ENCODE data around the gene NFU1. TPM values are rescaled to one million over a fixed set of nuclear protein-coding genes. Genes with fewer than 3 reads are reported as not detected.

NFU1 gene
- total and polyA plus RNA-seq, 2 of the 13 experiments (the other 11 are each of a cell fraction or from before 2014, with no cell fraction given) = 39.1 to 84.0 TPM

GRCh38 chr2:69428981-69429380 is 8.3 kb downstream of the NFU1 start:
- in situ Hi-C loops (cut with HindIII; ENCODE audit: extremely low pct_ligation_motif_present, low pct_unique_long_range_greater_than_20kb) = no loop called here
- TF ChIP-seq SNAI1 (CRISPR knock-in tag; IDR thresholded peaks at IDR 0.05; ENCODE audit: borderline replicate concordance) (no peak), ZNF891 (CRISPR knock-in tag; IDR thresholded peaks at IDR 0.05) (no peak), PRDM15 (CRISPR knock-in tag; IDR thresholded peaks at IDR 0.05) (no peak), ZNF704 (CRISPR knock-in tag; IDR thresholded peaks at IDR 0.05; ENCODE audit: borderline replicate concordance) (no peak), YY1 (IDR thresholded peaks at IDR 0.05; ENCODE audit: insufficient read depth, insufficient replicate concordance, low read depth, low read length) (no peak), NR2F6 (IDR thresholded peaks at IDR 0.05) (no peak), NR2F6 (CRISPR knock-in tag; IDR thresholded peaks at IDR 0.05) (no peak), ZSCAN31 (CRISPR knock-in tag; IDR thresholded peaks at IDR 0.05; ENCODE audit: low read depth) (no peak), PAXIP1 (CRISPR knock-in tag; conservative IDR thresholded peaks at IDR 0.05) (no peak), ZNF570 (CRISPR knock-in tag; IDR thresholded peaks at IDR 0.05; ENCODE audit: borderline replicate concordance) (no peak), HNF1A (IDR thresholded peaks at IDR 0.05; ENCODE audit: low read depth) (no peak), HNF1A (CRISPR knock-in tag; IDR thresholded peaks at IDR 0.05; ENCODE audit: borderline replicate concordance) (no peak), ZMYM2 (CRISPR knock-in tag; IDR thresholded peaks at IDR 0.05) (no peak)

More at GRCh38 chr2:69428981-69429380, 8.3 kb downstream of the NFU1 start:
- no peaks in the 10 kb centered on the region for H3K79me2 ChIP-seq (ENCODE audit: insufficient read depth, low read length)
- BruUV-seq (replicated peaks) = no TSS peak
- H3K27ac ChIP-seq (ENCODE audit: extremely low read length, insufficient read depth, low read length) = no peak overlapping the region
- DNase-seq (ENCODE audit: low spot score) = no peak
- H3K4me3 ChIP-seq (replicated peaks in 1 of 3; ENCODE audit: insufficient read depth in 1 of 3, low read depth in 2 of 3, low read length in 3 of 3) = no peak overlapping the region
- H3K36me3 ChIP-seq (replicated peaks in 1 of 2; ENCODE audit: control insufficient read depth in 1 of 2, insufficient read depth in 2 of 2, low read length in 2 of 2) = peaks cover 6 to 38% of the 10 kb centered on the region in 2 experiments
- ChIA-PET CTCF (ENCODE audit: low intra/inter-chr PET ratio, low total read pairs) (no interaction called here), POLR2A (interaction anchor here (1.0 kb wide), 1 partner anchor 8 kb away, joined by 4 read pairs; the partner anchor contains the start of gene NFU1)
- no peaks in the 10 kb centered on the region for H3K9me3 ChIP-seq (ENCODE audit: low read length)
- H2AFZ ChIP-seq (ENCODE audit: low read length) = no peak overlapping the region
- H3K4me1 ChIP-seq (ENCODE audit: insufficient read depth, low read length) = no peaks in the 10 kb centered on the region
- no peak overlapping the region for H3K9ac ChIP-seq (ENCODE audit: insufficient read depth, low read depth, low read length)
- intact Hi-C loops (cut with micrococcal nuclease; ENCODE audit: unreplicated experiment) = no loop called here
- WGBS (ENCODE audit: low lambda C conversion rate) = 95% methylated on average over 2 of the region's 2 CpGs
- ATAC-seq = no peak
- no peaks in the 10 kb centered on the region for H3K27me3 ChIP-seq (ENCODE audit: control insufficient read depth in 1 of 2, insufficient read depth in 2 of 2, low read length in 2 of 2)
- no peaks in the 10 kb centered on the region for H4K20me1 ChIP-seq (ENCODE audit: insufficient read depth, low read length)
- H3K4me2 ChIP-seq (ENCODE audit: low read depth, low read length) = no peak overlapping the region
- FAIRE-seq = no peak

Measured in HepG2 (cell line).